SK-N-SH (cell line): Measurements from ENCODE around the gene RNF223. TPM values are rescaled to one million over a fixed set of nuclear protein-coding genes. Genes with fewer than 3 reads are reported as not detected.
"Not testable (repeated sequence)": the region's sequence is repeated elsewhere in the genome, so short reads cannot be mapped to it uniquely, and the experiment has no call there.

Source experiments
- CTCF ChIA-PET: fragments of 300-600, 350-600 bp; formaldehyde crosslinking; extraction: SDS; loops from one replicate; lab custom pipeline; 2021; lab: Yijun Ruan, JAX
- POLR2A ChIA-PET: fragments of 350-600 bp; sonication (Branson Sonifier 250); formaldehyde crosslinking; extraction: SDS; loops from one replicate; lab custom pipeline; 2020; ENCODE audit warnings: antibody characterized with exemption, inconsistent platforms; lab: Yijun Ruan, JAX
- DNase-seq: peaks from one replicate; pipeline ENCODE4 v3.0.0; 2012
- H2AFZ ChIP-seq: fragments of 200-600 bp; sonication (generic); 2 replicates; pipeline ENCODE4 v1.8.1; 2016; ENCODE audit warnings: antibody characterized with exemption, mild to moderate bottlenecking, low read depth
- H3F3A ChIP-seq: fragments of 200-600 bp; sonication (generic); replicated peaks from 2 replicates; pipeline ENCODE3; 2016; ENCODE audit warnings: antibody characterized with exemption, mild to moderate bottlenecking; ENCODE audit not compliant: insufficient read depth
- H3K27ac ChIP-seq, 2 experiments: fragments of 200-500 bp in 1 of 2; fragments of 200-600 bp in 1 of 2; sonication (Bioruptor generic) in 1 of 2; sonication (generic), shearing (Covaris generic) in 1 of 2; 2 replicates each; pipeline versions ENCODE4 v1.5.1 to v1.6.1; 2014 to 2016; ENCODE audit warnings: low read depth in 2 of 2, inconsistent platforms in 1 of 2, low read length in 1 of 2, mild to moderate bottlenecking in 1 of 2, mixed read lengths in 1 of 2
- H3K27me3 ChIP-seq: fragments of 200-600 bp; sonication (generic), shearing (Covaris generic); 2 replicates; pipeline ENCODE4 v1.6.1; 2016; ENCODE audit warnings: mixed run types; ENCODE audit not compliant: insufficient read depth
- H3K36me3 ChIP-seq, 2 experiments: fragments of 200-500 bp in 1 of 2; fragments of 200-600 bp in 1 of 2; sonication (Bioruptor generic) in 1 of 2; sonication (generic) in 1 of 2; replicated peaks in 1 of 2; 2 replicates each; pipeline versions ENCODE3 to v1.5.1; 2014 to 2016; ENCODE audit warnings: low read length in 1 of 2, mild to moderate bottlenecking in 1 of 2; ENCODE audit not compliant: insufficient read depth in 2 of 2, control insufficient read depth in 1 of 2
- H3K4me1 ChIP-seq, 2 experiments: fragments of 200-500 bp in 1 of 2; fragments of 200-600 bp in 1 of 2; sonication (Bioruptor generic) in 1 of 2; sonication (generic), shearing (Covaris generic) in 1 of 2; 2 replicates each; pipeline versions ENCODE4 v1.5.1 to v1.6.1; 2014 to 2016; ENCODE audit warnings: low read depth in 1 of 2, low read length in 1 of 2, mixed run types in 1 of 2; ENCODE audit not compliant: insufficient read depth in 2 of 2, control insufficient read depth in 1 of 2
- H3K4me2 ChIP-seq: fragments of 200-600 bp; sonication (generic), shearing (Covaris generic); 2 replicates; pipeline ENCODE4 v1.6.1; 2017; ENCODE audit warnings: mixed run types
- H3K4me3 ChIP-seq, 2 experiments: fragments of 200-500 bp in 1 of 2; fragments of 200-600 bp in 1 of 2; sonication (Bioruptor generic) in 1 of 2; sonication (generic), shearing (Covaris generic) in 1 of 2; 2 replicates each; pipeline versions ENCODE4 v1.5.1 to v1.8.1; 2014 to 2016; ENCODE audit warnings: low read depth in 2 of 2, inconsistent platforms in 1 of 2, low read length in 1 of 2, mild to moderate bottlenecking in 1 of 2, mixed read lengths in 1 of 2, moderate library complexity in 1 of 2
- H3K79me2 ChIP-seq: fragments of 200-600 bp; sonication (generic); 2 replicates; pipeline ENCODE4 v1.8.1; 2017; ENCODE audit warnings: mild to moderate bottlenecking; ENCODE audit not compliant: insufficient read depth
- H3K9ac ChIP-seq: fragments of 200-600 bp; sonication (generic); 2 replicates; pipeline ENCODE4 v1.6.1; 2017; ENCODE audit warnings: mixed run types
- H3K9me2 ChIP-seq: fragments of 200-600 bp; sonication (generic); 2 replicates; pipeline ENCODE4 v1.6.1; 2017; ENCODE audit warnings: mixed run types
- H3K9me3 ChIP-seq: fragments of 200-600 bp; sonication (generic); 2 replicates; pipeline ENCODE4 v1.6.1; 2017; ENCODE audit warnings: mixed run types, mild to moderate bottlenecking, moderate library complexity
- H4K20me1 ChIP-seq: fragments of 200-600 bp; sonication (generic); 2 replicates; pipeline ENCODE4 v1.6.1; 2017; ENCODE audit warnings: mild to moderate bottlenecking, mixed run types; ENCODE audit not compliant: insufficient read depth
- EZH2phosphoT487 ChIP-seq: fragments of 200-600 bp; sonication (generic); IDR thresholded peaks from 2 replicates; pipeline ENCODE4 v1.6.1; 2017; ENCODE audit warnings: low read depth, mixed run types, mild to moderate bottlenecking, antibody characterized with exemption, moderate library complexity, borderline replicate concordance
- FOSL2 ChIP-seq: IDR thresholded peaks from 2 replicates; pipeline ENCODE4 v1.4.0; 2012; ENCODE audit warnings: low read depth, mild to moderate bottlenecking, moderate library complexity, borderline replicate concordance
- FOXJ3 ChIP-seq: sonication (generic); formaldehyde crosslinking; IDR thresholded peaks from 2 replicates; pipeline ENCODE4 v1.5.1; 2020; ENCODE audit warnings: mild to moderate bottlenecking, missing genetic modification reagents
- GABPA ChIP-seq: IDR thresholded peaks from 2 replicates; pipeline ENCODE4 v1.4.0; 2012; ENCODE audit warnings: low read depth, mild to moderate bottlenecking
- GATA2 ChIP-seq: sonication (generic); formaldehyde crosslinking; IDR thresholded peaks from 2 replicates; pipeline ENCODE4 v1.5.0; 2020; ENCODE audit warnings: mild to moderate bottlenecking, missing genetic modification reagents
- IRF3 ChIP-seq: fragments of 150-350 bp; IDR thresholded peaks from 2 replicates; pipeline ENCODE4 v1.6.1; 2016; ENCODE audit warnings: mild to moderate bottlenecking, low read depth, low read length
- MAX ChIP-seq: IDR thresholded peaks from 2 replicates; pipeline ENCODE4 v1.4.0; 2012; ENCODE audit warnings: low read depth
- MEF2A ChIP-seq: IDR thresholded peaks from 2 replicates; pipeline ENCODE4 v1.4.0; 2012; ENCODE audit warnings: low read depth, borderline replicate concordance
- PBX3 ChIP-seq: IDR thresholded peaks from 2 replicates; pipeline ENCODE4; 2012
- RFX5 ChIP-seq: IDR thresholded peaks from 2 replicates; pipeline ENCODE4 v1.6.1; 2012; ENCODE audit warnings: mild to moderate bottlenecking, improper control_type of control experiment, low read length
- RXRA ChIP-seq: IDR thresholded peaks from 2 replicates; pipeline ENCODE4 v1.4.0; 2012; ENCODE audit warnings: low read depth, mild to moderate bottlenecking, borderline replicate concordance
- TAF1 ChIP-seq: IDR thresholded peaks from 2 replicates; pipeline ENCODE4 v1.6.1; 2012; ENCODE audit warnings: low read depth, mild to moderate bottlenecking, low read length, moderate library complexity, borderline replicate concordance
- TCF12 ChIP-seq: IDR thresholded peaks from 2 replicates; pipeline ENCODE4 v1.4.0; 2012
- USF2 ChIP-seq: fragments of 150-350 bp; IDR thresholded peaks from 2 replicates; pipeline ENCODE4 v1.6.1; 2017; ENCODE audit warnings: antibody characterized with exemption, low read length, low read depth, borderline replicate concordance
- YY1 ChIP-seq: IDR thresholded peaks from 2 replicates; pipeline ENCODE4 v1.4.0; 2012; ENCODE audit warnings: low read depth, mild to moderate bottlenecking
- WGBS: methylation state at CpG from one replicate; pipeline ENCODE4 v1.1.6; 2017; ENCODE audit warnings: low lambda C conversion rate; 5-methylcytosine and 5-hydroxymethylcytosine counted together
- polyA plus RNA-seq, 3 experiments: library from polyadenylated mRNA; depleted of rRNA; stranded (reverse); fragments of >200 nt; gene quantifications; 2 replicates each; pipeline ENCODE4 v1.2.3, GENCODE V29; 2012

Gene RNF223
- polyA plus RNA-seq, 1 of the 3 experiments (the other 2 are of a cell fraction), result not detected

GRCh38 chr1:1096136-1096535 lies 22.0 kb upstream of the RNF223 start:
- H3K9me2 ChIP-seq, H3F3A ChIP-seq, H3K36me3 ChIP-seq, H4K20me1 ChIP-seq, H3K4me3 ChIP-seq, H3K27ac ChIP-seq, H3K4me2 ChIP-seq, POLR2A ChIA-PET, H3K79me2 ChIP-seq, H3K9me3 ChIP-seq, DNase-seq, H3K4me1 ChIP-seq, CTCF ChIA-PET, H3K27me3 ChIP-seq, H3K9ac ChIP-seq, H2AFZ ChIP-seq: not testable (repeated sequence)
- WGBS, result 81% methylated on average over 3 of the region's 5 CpGs

GRCh38 chr1:1094981-1095380 lies 20.9 kb upstream of the RNF223 start:
- no peaks in the 10 kb centered on the region for H3K9me2 ChIP-seq
- H2AFZ ChIP-seq, result no peak overlapping the region
- CTCF ChIA-PET, result no interaction called here
- no peak overlapping the region for H3K4me2 ChIP-seq
- no peaks in the 10 kb centered on the region for H3K36me3 ChIP-seq
- POLR2A ChIA-PET, result no interaction called here
- H3K79me2 ChIP-seq, result no peaks in the 10 kb centered on the region; the same call in 1 of the 2 replicates
- H3F3A ChIP-seq, result peaks cover 3% of the 10 kb centered on the region
- H3K27me3 ChIP-seq, result no peaks in the 10 kb centered on the region
- no peak overlapping the region for H3K27ac ChIP-seq
- TF ChIP-seq PBX3, result no peak
- TF ChIP-seq YY1, result no peak
- no peak for TF ChIP-seq MAX
- no peak for TF ChIP-seq MEF2A
- no peak for TF ChIP-seq TCF12
- TF ChIP-seq FOSL2, result no peak
- TF ChIP-seq IRF3, result no peak
- TF ChIP-seq FOXJ3 (CRISPR knock-in tag), result no peak
- no peak for TF ChIP-seq USF2
- TF ChIP-seq GABPA, result no peak
- no peak for TF ChIP-seq TAF1
- no peak for TF ChIP-seq RFX5
- no peak for TF ChIP-seq GATA2
- TF ChIP-seq EZH2phosphoT487, result no peak
- no peak for TF ChIP-seq RXRA
- DNase-seq, result no peak
- no peak overlapping the region for H3K9ac ChIP-seq
- H3K9me3 ChIP-seq, result no peaks in the 10 kb centered on the region
- no peaks in the 10 kb centered on the region for H3K4me1 ChIP-seq
- 75% methylated on average over 7 of the region's 7 CpGs for WGBS
- H3K4me3 ChIP-seq, result no peak overlapping the region
- no peaks in the 10 kb centered on the region for H4K20me1 ChIP-seq
